Measurements from ENCODE around the gene PLEKHA4. TPM values are rescaled to one million over a fixed set of nuclear protein-coding genes. Genes with fewer than 3 reads are reported as not detected.

PLEKHA4 gene
- total and polyA plus RNA-seq, 9 donors = 18.3 to 96.5 (median 51.5) TPM

- Histone ChIP-seq H3K27me3 (no peaks in the 10 kb centered on the region), H3K36me3 (no peaks in the 10 kb centered on the region), H3K27ac (no peak overlapping the region), H3K4me1 (ENCODE audit: insufficient read depth) (peaks cover 14% of the 10 kb centered on the region), H3K9me3 (no peaks in the 10 kb centered on the region), H3K4me3 (no peak overlapping the region)
- intact Hi-C loops (cut with DNase I) = no loop called here
- WGBS, 3 donors = 99% methylated on average over 2 of the region's 2 CpGs
- TF ChIP-seq EP300 (IDR thresholded peaks at IDR 0.05) (no peak), POLR2A (IDR thresholded peaks at IDR 0.05) (no peak)
- TF ChIP-seq, protein P1, sequence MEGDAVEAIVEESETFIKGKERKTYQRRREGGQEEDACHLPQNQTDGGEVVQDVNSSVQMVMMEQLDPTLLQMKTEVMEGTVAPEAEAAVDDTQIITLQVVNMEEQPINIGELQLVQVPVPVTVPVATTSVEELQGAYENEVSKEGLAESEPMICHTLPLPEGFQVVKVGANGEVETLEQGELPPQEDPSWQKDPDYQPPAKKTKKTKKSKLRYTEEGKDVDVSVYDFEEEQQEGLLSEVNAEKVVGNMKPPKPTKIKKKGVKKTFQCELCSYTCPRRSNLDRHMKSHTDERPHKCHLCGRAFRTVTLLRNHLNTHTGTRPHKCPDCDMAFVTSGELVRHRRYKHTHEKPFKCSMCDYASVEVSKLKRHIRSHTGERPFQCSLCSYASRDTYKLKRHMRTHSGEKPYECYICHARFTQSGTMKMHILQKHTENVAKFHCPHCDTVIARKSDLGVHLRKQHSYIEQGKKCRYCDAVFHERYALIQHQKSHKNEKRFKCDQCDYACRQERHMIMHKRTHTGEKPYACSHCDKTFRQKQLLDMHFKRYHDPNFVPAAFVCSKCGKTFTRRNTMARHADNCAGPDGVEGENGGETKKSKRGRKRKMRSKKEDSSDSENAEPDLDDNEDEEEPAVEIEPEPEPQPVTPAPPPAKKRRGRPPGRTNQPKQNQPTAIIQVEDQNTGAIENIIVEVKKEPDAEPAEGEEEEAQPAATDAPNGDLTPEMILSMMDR (IDR thresholded peaks at IDR 0.05) = no peak
- no peak for DNase-seq
Observed at GRCh38 chr19:48822514-48822913, 45.9 kb downstream of the PLEKHA4 start.

DNA sequence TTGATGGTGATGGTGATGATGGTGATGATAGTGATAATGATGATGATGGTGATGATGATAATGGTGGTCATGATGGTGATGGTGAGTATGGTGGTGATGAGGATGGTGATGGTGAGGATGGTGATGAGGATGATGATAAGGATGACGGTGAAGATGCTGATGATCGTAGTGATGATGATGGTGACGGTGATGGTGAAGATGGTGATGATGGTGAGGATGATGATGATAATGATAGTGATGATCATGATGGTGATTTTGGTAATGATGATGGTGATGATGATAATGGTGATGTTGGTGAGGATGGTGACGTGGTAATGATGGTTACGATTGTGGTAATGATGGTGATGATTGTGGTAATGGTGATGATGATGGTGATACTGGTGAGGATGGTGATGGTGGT, 46.8 kb downstream of the PLEKHA4 start:
- H3K27ac ChIP-seq = no peak overlapping the region
- 74 to 97% (median 87%) methylated on average over 5 of the region's 5 CpGs for WGBS, 3 donors
- intact Hi-C loops (cut with DNase I) = no loop called here
- H3K4me3 ChIP-seq = no peak overlapping the region
- no peaks in the 10 kb centered on the region for H3K36me3 ChIP-seq
- TF ChIP-seq, protein P1 (IDR thresholded peaks at IDR 0.05) = no peak
- TF ChIP-seq POLR2A (IDR thresholded peaks at IDR 0.05) = no peak
- TF ChIP-seq EP300 (IDR thresholded peaks at IDR 0.05) = no peak
- DNase-seq = no peak
- peaks cover 14% of the 10 kb centered on the region for H3K4me1 ChIP-seq (ENCODE audit: insufficient read depth)
- no peaks in the 10 kb centered on the region for H3K9me3 ChIP-seq
- no peaks in the 10 kb centered on the region for H3K27me3 ChIP-seq

DNA sequence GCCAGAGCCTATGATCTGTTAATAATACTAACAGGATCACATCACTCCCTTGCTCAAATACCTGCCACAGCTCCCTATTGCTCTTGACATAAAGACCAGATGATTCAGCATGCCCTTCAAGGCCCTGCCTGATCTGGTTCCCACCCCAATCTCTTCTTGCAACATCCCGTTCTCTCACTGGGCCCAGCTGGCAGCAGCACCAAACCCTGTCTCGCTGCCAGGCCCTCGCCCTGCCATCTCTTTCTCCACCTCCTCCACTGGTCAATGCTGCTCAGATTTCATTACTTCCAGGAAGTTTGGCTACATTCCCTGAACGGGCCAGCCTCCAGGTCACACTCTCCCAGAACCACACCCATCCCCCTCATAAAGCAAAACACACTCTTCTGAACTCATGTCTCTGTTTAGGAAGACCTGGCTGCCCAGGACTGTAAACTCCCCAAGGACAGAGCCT, 49.0 kb downstream of the PLEKHA4 start:
- TF ChIP-seq, protein P1 (IDR thresholded peaks at IDR 0.05) = no peak
- TF ChIP-seq POLR2A (IDR thresholded peaks at IDR 0.05) (no peak), EP300 (IDR thresholded peaks at IDR 0.05) (no peak)
- Histone ChIP-seq H3K4me1 (ENCODE audit: insufficient read depth) (peaks cover 14% of the 10 kb centered on the region), H3K27ac (peak overlapping the region; percentile 36 to 47), H3K27me3 (no peaks in the 10 kb centered on the region), H3K9me3 (no peaks in the 10 kb centered on the region), H3K36me3 (no peaks in the 10 kb centered on the region), H3K4me3 (no peak overlapping the region)
- intact Hi-C loops (cut with DNase I) = no loop called here
- WGBS, 3 donors = 14 to 18% (median 17%) methylated on average over 4 of the region's 4 CpGs
- peak; percentile 85 to 92 (median 89) for DNase-seq

- Histone ChIP-seq H3K36me3 (no peaks in the 10 kb centered on the region), H3K4me1 (ENCODE audit: insufficient read depth) (peaks cover 16% of the 10 kb centered on the region), H3K4me3 (no peak overlapping the region), H3K9me3 (no peaks in the 10 kb centered on the region), H3K27ac (peak overlapping the region in 1 of 2 donors; percentile 47), H3K27me3 (no peaks in the 10 kb centered on the region)
- 68 to 72% (median 69%) methylated on average over 9 of the region's 9 CpGs for WGBS, 3 donors
- peak in 1 of 5 donors; percentile 25 for DNase-seq
- intact Hi-C loops (cut with DNase I) = no loop called here
- no peak for TF ChIP-seq EP300 (IDR thresholded peaks at IDR 0.05)
- TF ChIP-seq, protein P1 (IDR thresholded peaks at IDR 0.05) = no peak
- no peak for TF ChIP-seq POLR2A (IDR thresholded peaks at IDR 0.05)
Observed at GRCh38 chr19:48818234-48818820, 50.1 kb downstream of the PLEKHA4 start.

All from ovary (tissue), 9 donors.